Urothelium cell line (cell line): ENCODE results near the gene BCAS1.

ENCODE experiments used
- DNase-seq: peaks from one replicate; pipeline ENCODE4 v3.0.0; 2011; ENCODE audit warnings: low spot score, mixed read lengths
- FAIRE-seq: peaks from 2 replicates; lab custom pipeline; 2011; peaks lifted over from hg19 to GRCh38; lab: Jason Lieb, UNC

The BCAS1 gene

GRCh38 chr20:53970232-53970631 is 100.2 kb downstream of the BCAS1 start:
- DNase-seq: no peak
- FAIRE-seq: no peak

GRCh38 chr20:53967527-53967926 is 102.9 kb downstream of the BCAS1 start:
- no peak for DNase-seq
- FAIRE-seq: no peak

GRCh38 chr20:53966774-53967398 is 103.5 kb downstream of the BCAS1 start:
- no peak for DNase-seq

GRCh38 chr20:53964501-53965253 is 105.7 kb downstream of the BCAS1 start:
- FAIRE-seq (no peak), DNase-seq (no peak)

More at GRCh38 chr20:53966774-53967398, 103.5 kb downstream of the BCAS1 start:
- FAIRE-seq: peak; percentile 30

GRCh38 chr20:53964067-53964466 is 106.3 kb downstream of the BCAS1 start:
- FAIRE-seq (no peak), DNase-seq (no peak)

DNA sequence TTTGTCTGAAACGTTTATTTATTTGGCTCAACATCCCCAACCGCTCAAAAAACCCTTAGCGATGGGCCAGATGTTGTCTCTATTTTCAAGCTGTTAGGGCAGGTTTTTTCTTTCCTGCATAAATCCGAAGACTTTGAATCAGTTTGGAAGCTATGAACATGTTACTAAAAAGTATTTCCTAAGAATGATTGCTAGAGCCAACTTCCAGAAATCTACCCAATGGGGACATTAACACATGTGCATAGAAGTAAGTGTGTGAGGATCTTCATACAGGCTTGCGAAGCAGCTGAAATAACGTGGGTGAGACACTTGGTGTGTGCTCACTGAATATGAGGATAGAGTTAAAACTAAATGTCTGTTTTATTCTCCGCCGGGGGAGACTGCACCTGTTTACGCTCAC is 106.8 kb downstream of the BCAS1 start:
- no peak for DNase-seq
- FAIRE-seq: no peak

DNA sequence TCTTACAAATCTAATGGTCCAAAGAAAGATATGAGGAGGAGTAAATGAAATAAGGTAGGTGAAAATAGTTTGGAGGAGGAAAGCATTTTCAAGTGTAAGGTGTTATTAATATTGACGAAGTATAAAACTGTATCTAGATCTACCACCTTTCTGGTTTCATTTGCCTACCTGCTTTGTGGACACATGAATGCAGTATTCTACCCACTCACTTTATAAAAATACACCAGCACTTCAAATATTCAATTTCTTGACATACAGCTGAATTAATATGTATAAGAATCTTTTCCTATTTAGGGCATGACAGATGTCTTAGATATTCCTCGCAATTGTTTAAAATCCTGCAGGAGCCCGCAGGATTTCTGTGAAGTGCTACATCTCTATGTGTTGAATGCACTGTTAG is 108.0 kb downstream of the BCAS1 start:
- FAIRE-seq (no peak), DNase-seq (no peak)

DNA sequence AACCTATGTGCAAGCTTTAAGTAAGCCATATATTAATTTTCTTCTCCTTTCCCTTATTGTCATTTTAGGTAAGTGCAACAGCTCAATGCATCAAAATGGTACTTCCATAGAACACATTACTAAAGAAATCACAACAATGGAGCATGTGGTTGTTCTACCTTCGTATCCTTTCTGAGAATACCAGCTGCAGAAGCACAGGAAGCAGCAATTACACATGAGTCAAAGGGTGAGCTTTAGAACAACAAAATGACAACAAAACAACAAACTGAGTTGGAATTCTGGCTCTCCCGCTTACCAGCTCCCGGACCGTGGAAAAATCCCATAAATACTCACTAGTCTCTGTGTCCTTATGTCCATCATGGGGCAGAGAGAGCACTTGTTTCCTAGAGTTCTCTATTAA is 108.9 kb downstream of the BCAS1 start:
- FAIRE-seq: no peak
- no peak for DNase-seq

DNA sequence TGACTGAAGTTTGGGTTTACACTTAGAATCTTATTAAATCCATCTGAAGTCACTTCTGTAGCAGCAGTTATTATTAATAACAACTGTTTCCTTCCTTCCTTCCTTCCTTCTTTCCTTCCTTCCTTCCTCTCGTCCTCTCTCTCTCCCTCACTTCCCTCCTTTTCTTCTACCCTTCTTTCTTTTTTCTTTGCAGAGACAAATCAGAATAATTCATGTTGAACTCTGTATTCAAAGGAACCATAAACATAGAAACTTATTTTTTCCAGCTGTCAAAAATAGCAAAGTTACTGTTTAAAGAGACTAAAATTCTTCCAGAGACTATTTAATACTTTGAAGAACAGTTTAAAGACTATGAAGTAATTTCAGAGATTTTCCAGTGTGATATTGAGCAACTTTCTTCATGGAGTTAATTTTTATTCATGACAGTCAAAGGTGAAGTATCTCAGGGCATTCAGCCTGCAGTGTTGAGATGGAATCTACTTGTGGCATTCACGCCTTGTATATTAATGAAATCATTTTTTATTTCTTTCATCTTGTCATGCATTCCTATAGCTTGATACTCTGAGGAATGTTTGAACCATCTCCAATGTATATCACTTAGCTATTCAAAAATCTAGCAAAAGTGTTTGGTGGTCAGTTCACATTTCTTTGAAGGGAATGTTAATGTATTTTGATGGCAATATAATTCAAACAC is 109.7 kb downstream of the BCAS1 start:
- DNase-seq: no peak
- no peak for FAIRE-seq

- FAIRE-seq (no peak), DNase-seq (no peak)
These were observed 110.3 kb downstream of the BCAS1 start for GRCh38 chr20:53959911-53960578.

DNA sequence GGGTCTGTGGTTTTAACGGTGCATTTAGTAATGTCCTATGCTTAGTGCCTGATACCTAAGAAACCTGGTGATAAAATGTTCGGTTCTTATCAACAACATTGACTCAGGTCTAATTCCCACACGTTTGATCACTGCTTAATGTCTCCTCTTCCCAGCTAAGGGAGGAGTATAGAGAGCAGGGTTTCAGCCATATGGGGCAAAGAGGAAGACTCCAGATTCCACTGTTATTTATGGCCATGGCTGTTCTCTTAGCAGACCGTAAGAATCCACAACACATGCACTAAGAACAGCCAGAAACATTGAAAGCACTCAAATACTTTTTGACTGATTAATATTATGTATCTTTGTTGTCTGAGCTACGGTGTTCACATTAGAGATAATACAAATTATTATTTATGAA is 112.1 kb downstream of the BCAS1 start:
- no peak for DNase-seq
- no peak for FAIRE-seq

DNA sequence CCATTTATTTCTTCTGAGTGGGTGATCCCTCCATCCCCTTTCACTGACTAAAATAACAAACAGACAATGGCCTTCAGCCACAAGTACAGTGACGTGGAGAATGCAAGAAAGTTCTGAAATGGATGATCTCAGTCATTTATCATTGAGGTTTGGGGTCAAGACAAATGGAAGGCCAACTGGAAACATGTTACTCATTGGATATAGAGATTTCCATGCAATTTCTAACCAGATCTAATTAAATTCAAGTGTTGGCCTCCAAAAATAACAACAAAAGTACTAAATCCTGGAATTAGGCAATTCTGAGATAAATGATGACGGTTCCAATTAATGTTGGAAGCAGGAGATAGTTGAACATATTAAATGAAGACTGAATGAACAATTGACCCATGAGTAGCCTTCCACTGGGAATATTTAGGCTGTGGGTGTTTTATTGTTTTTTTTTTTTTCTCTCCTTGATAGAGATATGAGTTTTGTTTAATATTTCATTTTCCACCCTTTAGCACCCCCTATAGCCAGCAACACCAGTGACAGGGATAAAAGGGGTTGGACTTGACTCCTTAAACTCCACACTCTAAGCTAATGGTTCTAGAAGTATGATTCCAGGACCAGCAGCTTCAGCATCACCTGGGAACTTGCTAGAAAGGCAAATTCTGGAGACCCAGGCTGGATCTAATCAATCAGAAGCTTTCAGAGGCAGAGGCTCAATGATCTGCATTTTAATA is 112.8 kb downstream of the BCAS1 start:
- DNase-seq: no peak
- no peak for FAIRE-seq

GRCh38 chr20:53956013-53956715 is 114.2 kb downstream of the BCAS1 start:
- FAIRE-seq: no peak
- no peak for DNase-seq

- no peak for FAIRE-seq
- no peak for DNase-seq
These were observed 115.4 kb downstream of the BCAS1 start for GRCh38 chr20:53954723-53955658.

- DNase-seq (no peak), FAIRE-seq (no peak)
These were observed 117.8 kb downstream of the BCAS1 start for GRCh38 chr20:53952528-53953096.

- DNase-seq (no peak), FAIRE-seq (no peak)
These were observed 119.8 kb downstream of the BCAS1 start for GRCh38 chr20:53950578-53950977.

DNA sequence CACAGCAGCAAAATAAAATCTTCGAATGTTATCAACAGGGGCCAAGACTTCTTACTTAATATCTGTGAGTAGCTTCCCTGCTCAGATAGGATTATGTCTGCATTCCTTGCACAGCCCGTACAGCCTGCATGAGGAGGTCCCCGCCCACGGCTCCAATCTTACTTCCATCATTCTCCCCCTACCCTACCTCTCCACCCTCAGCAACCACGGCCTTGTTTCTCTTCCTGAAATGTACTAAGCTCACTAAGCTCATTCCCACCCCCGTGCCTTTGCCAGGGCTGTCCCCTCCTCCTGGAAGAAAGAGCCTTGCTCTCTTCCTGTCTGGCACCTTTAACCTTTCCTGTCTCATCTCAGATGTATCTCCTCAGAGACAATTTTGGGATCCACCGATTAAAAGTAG is 120.4 kb downstream of the BCAS1 start:
- FAIRE-seq (no peak), DNase-seq (no peak)

DNA sequence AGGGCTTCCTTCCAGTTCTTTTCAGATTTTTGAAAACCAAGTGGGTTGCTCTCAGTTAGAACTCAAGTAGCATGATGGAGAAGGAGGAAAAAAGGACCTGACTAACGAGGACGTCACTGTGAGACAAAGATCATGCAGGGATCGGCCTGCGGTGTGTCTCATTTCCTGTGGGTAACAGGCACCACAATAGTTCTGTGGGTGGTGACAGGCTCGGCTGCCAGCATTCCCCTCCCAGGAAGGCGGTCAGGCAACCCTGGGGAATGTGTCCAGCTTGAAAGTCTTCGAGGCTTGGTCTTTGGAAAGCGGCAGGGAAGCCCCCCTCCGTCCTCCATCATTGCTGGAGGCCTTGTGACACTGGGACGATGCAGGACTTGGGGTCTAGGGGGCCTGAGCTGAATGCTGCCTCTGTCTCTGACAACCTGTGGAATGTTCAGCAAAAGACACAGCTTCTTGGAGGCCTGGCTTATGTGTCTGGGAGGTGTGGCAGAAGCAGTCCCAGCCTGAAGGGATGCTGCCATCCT is 121.0 kb downstream of the BCAS1 start:
- DNase-seq (peak; percentile 92), FAIRE-seq (peak; percentile 13)
